OCI-LY7 (cell line): Measurements from ENCODE around the gene PBX2. TPM values are rescaled to one million over a fixed set of nuclear protein-coding genes. Genes with fewer than 3 reads are reported as not detected.

ENCODE experiments used
- BruUV-seq: library from RNA; stranded (reverse); fragments of 400-500 nt; replicated peaks from 2 replicates; lab custom pipeline; 2021; lab: Mats Ljungman, UMichigan
- CTCF ChIA-PET: fragments of 300-600 bp; sonication (Branson Sonifier 250); formaldehyde crosslinking; loops from one replicate; lab custom pipeline; 2022; ENCODE audit warnings: antibody characterized with exemption; ENCODE audit not compliant: unreplicated experiment; lab: Charles Lee
- POLR2A ChIA-PET: fragments of 300-600 bp; sonication (Branson Sonifier 250); formaldehyde crosslinking; loops from one replicate; lab custom pipeline; 2022; ENCODE audit warnings: antibody characterized with exemption; lab: Charles Lee
- DNase-seq: peaks from one replicate; pipeline ENCODE4 v3.0.0-alpha.2; 2015; ENCODE audit warnings: low spot score
- H2AFZ ChIP-seq: fragments of 200-600 bp; sonication (generic), shearing (Covaris generic); 2 replicates; pipeline ENCODE4 v1.6.1; 2014; ENCODE audit warnings: mild to moderate bottlenecking, antibody characterized with exemption, low read length, moderate library complexity
- H3K27ac ChIP-seq: fragments of 200-600 bp; sonication (generic); 2 replicates; pipeline ENCODE4 v1.5.1; 2014; ENCODE audit warnings: mixed run types, low read depth, mild to moderate bottlenecking, moderate library complexity, low read length, inconsistent platforms; ENCODE audit not compliant: poor library complexity, severe bottlenecking
- H3K36me3 ChIP-seq: fragments of 200-600 bp; sonication (generic); 2 replicates; pipeline ENCODE4 v1.6.1; 2014; ENCODE audit warnings: mild to moderate bottlenecking, antibody characterized with exemption, low read length, moderate library complexity, mixed read lengths; ENCODE audit not compliant: insufficient read depth
- H3K4me1 ChIP-seq: fragments of 200-600 bp; sonication (generic); 2 replicates; pipeline ENCODE4 v1.5.1; 2014; ENCODE audit warnings: mild to moderate bottlenecking, low read length; ENCODE audit not compliant: insufficient read depth, poor library complexity, severe bottlenecking
- H3K4me2 ChIP-seq: fragments of 200-600 bp; sonication (generic); 2 replicates; pipeline ENCODE4 v1.6.1; 2014; ENCODE audit warnings: mild to moderate bottlenecking, low read length
- H3K4me3 ChIP-seq: fragments of 200-600 bp; sonication (generic); 2 replicates; pipeline ENCODE4 v1.5.1; 2014; ENCODE audit warnings: mild to moderate bottlenecking, low read depth, low read length; ENCODE audit not compliant: poor library complexity, severe bottlenecking
- H3K79me2 ChIP-seq: fragments of 200-600 bp; sonication (generic); 2 replicates; pipeline ENCODE4 v1.6.1; 2016; ENCODE audit warnings: low read depth, mild to moderate bottlenecking, low read length, moderate library complexity, mixed read lengths; ENCODE audit not compliant: insufficient read depth
- H3K9me2 ChIP-seq: fragments of 200-600 bp; sonication (generic); 2 replicates; pipeline ENCODE4 v1.6.1; 2016; ENCODE audit warnings: mild to moderate bottlenecking, low read length, mixed read lengths; ENCODE audit not compliant: insufficient read depth
- H3K9me3 ChIP-seq: fragments of 200-600 bp; sonication (generic); 2 replicates; pipeline ENCODE4 v1.6.1; 2014; ENCODE audit warnings: mild to moderate bottlenecking, mixed run types, low read length, mixed read lengths
- H4K20me1 ChIP-seq: fragments of 200-600 bp; sonication (generic); 2 replicates; pipeline ENCODE4 v1.6.1; 2014; ENCODE audit warnings: mild to moderate bottlenecking, antibody characterized with exemption, low read length, moderate library complexity, mixed read lengths; ENCODE audit not compliant: insufficient read depth
- CTCF ChIP-seq: fragments of 200-600 bp; sonication (generic); conservative IDR thresholded peaks from 2 replicates; pipeline ENCODE4 v1.5.1; 2014; ENCODE audit warnings: mild to moderate bottlenecking, antibody characterized with exemption, low read length, moderate library complexity, mixed read lengths
- EZH2phosphoT487 ChIP-seq: fragments of 200-600 bp; sonication (generic); IDR thresholded peaks from 2 replicates; pipeline ENCODE4 v1.6.1; 2018; ENCODE audit warnings: low read depth, borderline replicate concordance, mild to moderate bottlenecking, mixed run types, antibody characterized with exemption, low read length, moderate library complexity, mixed read lengths
- intact Hi-C: fragments of 100-400 bp; cut with micrococcal nuclease; formaldehyde crosslinking; loops from one replicate; pipeline ENCODE4 v1.10.0; 2022; ENCODE audit not compliant: unreplicated experiment
- total RNA-seq, 2 experiments: library from RNA; depleted of rRNA in 1 of 2; stranded (reverse); fragments of >200 nt in 1 of 2; shearing (Covaris generic) in 1 of 2; gene quantifications; 2 replicates each; pipeline ENCODE4 v1.2.3, GENCODE V29; 2014 to 2022

PBX2 gene
- total RNA-seq, 2 experiments from 2014 or later, result 23.1 to 80.5 TPM

- Histone ChIP-seq H3K36me3 (no peaks in the 10 kb centered on the region), H3K4me2 (peak overlapping the region; percentile 74), H3K4me1 (peaks cover 44% of the 10 kb centered on the region), H3K4me3 (peak overlapping the region; percentile 79), H3K27ac (peak overlapping the region; percentile 72), H3K79me2 (peaks cover 7% of the 10 kb centered on the region; the same call in 1 of the 2 replicates), H2AFZ (no peak overlapping the region; the same call in 1 of the 2 replicates), H3K9me2 (no peaks in the 10 kb centered on the region), H3K9me3 (no peaks in the 10 kb centered on the region), H4K20me1 (no peaks in the 10 kb centered on the region)
- no TSS peak for BruUV-seq
- 0 out of 2 replicates have a peak, but pooled peaks have one; percentile 14 for TF ChIP-seq CTCF
- no peak for TF ChIP-seq EZH2phosphoT487
- ChIA-PET POLR2A (interaction anchor here (0.6 to 0.9 kb wide), 4 partner anchors 9 to 54 kb away, joined by 3 to 6 read pairs (median 4); partner anchors contain the start of gene NOTCH4), CTCF (interaction anchor here (0.6 kb wide), 2 partner anchors 87 to 651 kb away, joined by 7 to 15 read pairs; no protein-coding TSS in a partner anchor)
- intact Hi-C loops, result no loop called here
- DNase-seq, result no peak
Observed at GRCh38 chr6:32196682-32197616, 6.9 kb upstream of the PBX2 start.

GRCh38 chr6:32195902-32196681 lies 6.1 kb upstream of the PBX2 start:
- Histone ChIP-seq H2AFZ (peak overlapping the region; percentile 59; the same call in 1 of the 2 replicates), H3K79me2 (peaks cover 16% of the 10 kb centered on the region; the same call in 1 of the 2 replicates), H3K4me1 (peaks cover 47% of the 10 kb centered on the region), H3K27ac (peak overlapping the region; percentile 72), H4K20me1 (no peaks in the 10 kb centered on the region), H3K4me3 (peak overlapping the region; percentile 79), H3K9me3 (no peaks in the 10 kb centered on the region), H3K36me3 (no peaks in the 10 kb centered on the region), H3K4me2 (peak overlapping the region; percentile 74), H3K9me2 (no peaks in the 10 kb centered on the region)
- intact Hi-C loops, result loop anchor here (1.0 to 2.0 kb wide), 6 partner anchors 18 to 298 kb away; partner anchors contain the start of genes NOTCH4, PPT2 and RNF5
- peak; percentile 73 for DNase-seq
- POLR2A ChIA-PET, result interaction anchor here (0.7 to 1.2 kb wide), 3 partner anchors 17 to 49 kb away, joined by 3 to 5 read pairs (median 5); no protein-coding TSS in a partner anchor
- CTCF ChIA-PET, result interaction anchor here (0.6 kb wide), 2 partner anchors 86 to 651 kb away, joined by 7 to 15 read pairs; no protein-coding TSS in a partner anchor
- BruUV-seq, result TSS peak; percentile 92
- TF ChIP-seq CTCF, result no peak
- TF ChIP-seq EZH2phosphoT487, result no peak
